ENCODE results near the gene EXOC4. TPM values are rescaled to one million over a fixed set of nuclear protein-coding genes. Genes with fewer than 3 reads are reported as not detected.

The EXOC4 gene
- total and polyA plus RNA-seq, 2 of the 8 experiments (the other 6 are each of a cell fraction or from before 2014, with no cell fraction given): 27.0 to 67.3 TPM

DNA sequence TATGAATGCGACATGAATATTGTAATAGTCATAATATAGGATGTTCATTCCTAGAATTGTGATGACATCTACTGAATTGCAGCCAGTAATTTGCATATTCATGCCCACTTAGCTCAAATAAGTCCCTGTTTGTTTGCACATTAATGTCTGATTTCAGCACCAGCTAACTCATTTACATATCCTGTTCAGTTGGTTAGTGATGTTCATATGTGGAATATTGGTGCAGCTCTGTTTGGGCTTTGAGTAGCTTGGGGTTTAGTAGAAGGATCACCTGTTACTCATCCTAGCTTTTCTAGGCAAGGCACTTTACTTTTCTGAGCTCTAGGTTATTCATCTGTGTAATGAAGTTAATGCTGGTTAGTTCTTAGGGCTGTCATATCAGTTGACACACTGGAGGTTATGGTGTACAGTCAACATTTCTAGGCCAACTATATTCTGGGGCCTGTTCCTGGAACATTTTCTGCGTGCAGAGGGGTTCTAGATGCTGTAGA, 238.4 kb downstream of the EXOC4 start:
- TF ChIP-seq CHD1 (IDR thresholded peaks at IDR 0.05; ENCODE audit: low read depth, low read length) (no peak), SIX5 (IDR thresholded peaks at IDR 0.05; ENCODE audit: low read depth, low read length) (no peak), BRCA1 (IDR thresholded peaks at IDR 0.05; ENCODE audit: low read depth, low read length) (no peak), POLR2AphosphoS5 (IDR thresholded peaks at IDR 0.05; ENCODE audit: low read depth, low read length) (no peak), EZH2 (IDR thresholded peaks at IDR 0.05; ENCODE audit: low read depth, low read length, severe bottlenecking) (no peak), HDAC2 (IDR thresholded peaks at IDR 0.05; ENCODE audit: borderline replicate concordance in 1 of 2, low read depth in 2 of 2, low read length in 2 of 2) (no peak), NRF1 (IDR thresholded peaks at IDR 0.05; ENCODE audit: low read depth, low read length) (no peak), SUZ12 (IDR thresholded peaks at IDR 0.05; ENCODE audit: low read length) (no peak), PHF8 (conservative IDR thresholded peaks at IDR 0.05; ENCODE audit: low read depth, low read length) (no peak), KDM5A (IDR thresholded peaks at IDR 0.05; ENCODE audit: low read length) (no peak), CHD2 (IDR thresholded peaks at IDR 0.05; ENCODE audit: low read length) (no peak), EP300 (IDR thresholded peaks at IDR 0.05; ENCODE audit: borderline replicate concordance in 1 of 2, low read depth in 2 of 2, low read length in 2 of 2) (no peak), RXRA (IDR thresholded peaks at IDR 0.05; ENCODE audit: insufficient read depth, low read depth, low read length) (no peak), CBX5 (IDR thresholded peaks at IDR 0.05; ENCODE audit: low read depth, low read length) (no peak)
- no peaks in the 10 kb centered on the region for H4K20me1 ChIP-seq (replicated peaks in 1 of 2; ENCODE audit: control insufficient read depth in 1 of 2, insufficient read depth in 2 of 2, low read length in 2 of 2)

More for the DNA sequence above, 238.4 kb downstream of the EXOC4 start:
- no peak for FAIRE-seq
- WGBS, 2 experiments (ENCODE audit: extremely low coverage in 1 of 2, insufficient coverage in 1 of 2, insufficient read length in 1 of 2, insufficient replicate concordance in 2 of 2, low coverage in 1 of 2, low lambda C conversion rate in 2 of 2, missing lambda C conversion rate in 1 of 2): 76% methylated on average over 2 of the region's 2 CpGs; no CpG with 5 or more reads in 1 of the 2 experiments
- H3K9me3 ChIP-seq (ENCODE audit: insufficient read depth in 2 of 2, low read depth in 1 of 2, low read length in 1 of 2): no peaks in the 10 kb centered on the region
- no peak overlapping the region for H4K5ac ChIP-seq (ENCODE audit: insufficient read length, low read depth, low read length)
- H3K18ac ChIP-seq (ENCODE audit: extremely low read depth, low read length): no peak overlapping the region
- no peaks in the 10 kb centered on the region for H3K36me3 ChIP-seq (ENCODE audit: control insufficient read depth in 2 of 4, insufficient read depth in 4 of 4, low read length in 3 of 4)
- H3K27me3 ChIP-seq (replicated peaks in 1 of 4; ENCODE audit: control insufficient read depth in 3 of 4, extremely low read depth in 1 of 4, insufficient read depth in 3 of 4, low read length in 3 of 4): no peaks in the 10 kb centered on the region
- H3K56ac ChIP-seq (replicated peaks; ENCODE audit: insufficient read length, low read depth, low read length): no peak overlapping the region
- no peak overlapping the region for H2BK12ac ChIP-seq (ENCODE audit: low read depth, low read length)
- no peak overlapping the region for H3K27ac ChIP-seq (ENCODE audit: low read depth, low read length)
- no peak overlapping the region for H3K14ac ChIP-seq (ENCODE audit: insufficient read length)
- H3K23ac ChIP-seq (ENCODE audit: insufficient read length): no peak overlapping the region
- H3K4me2 ChIP-seq (ENCODE audit: insufficient read depth in 1 of 2, low read depth in 2 of 2, low read length in 2 of 2): no peak overlapping the region
- H3K4me1 ChIP-seq (replicated peaks in 1 of 4; ENCODE audit: control insufficient read depth in 3 of 4, insufficient read depth in 4 of 4, low read length in 3 of 4): no peaks in the 10 kb centered on the region
- no peak overlapping the region for H2BK15ac ChIP-seq (ENCODE audit: low read length)
- no peak for DNase-seq (ENCODE audit: low read depth in 1 of 2, low spot score in 2 of 2)
- no peaks in the 10 kb centered on the region for H3K79me2 ChIP-seq (ENCODE audit: control insufficient read depth in 1 of 2, insufficient read depth in 2 of 2, low read length in 2 of 2)
- no peak overlapping the region for H3K9ac ChIP-seq (replicated peaks in 1 of 4; ENCODE audit: extremely low read depth in 1 of 4, low read depth in 3 of 4, low read length in 3 of 4)
- no peak overlapping the region for H2BK5ac ChIP-seq (ENCODE audit: low read depth, low read length)
- H4K8ac ChIP-seq (ENCODE audit: extremely low read depth, insufficient read depth, low read length): no peak overlapping the region
- H3K23me2 ChIP-seq (ENCODE audit: low read depth, low read length): no peaks in the 10 kb centered on the region
- POLR2A ChIA-PET (ENCODE audit: partially characterized antibody): no interaction called here
- H2AK5ac ChIP-seq (ENCODE audit: low read depth, low read length): no peak overlapping the region
- H2AFZ ChIP-seq (ENCODE audit: low read length): no peak overlapping the region
- H3K79me1 ChIP-seq (ENCODE audit: low read depth, low read length): no peaks in the 10 kb centered on the region
- no peak overlapping the region for H3K4me3 ChIP-seq (ENCODE audit: extremely low read depth in 1 of 4, insufficient read depth in 2 of 4, low read depth in 3 of 4, low read length in 4 of 4)
- no peak overlapping the region for H3K4ac ChIP-seq (replicated peaks; ENCODE audit: insufficient read length, low read depth, low read length)
- no peak overlapping the region for H2BK20ac ChIP-seq (ENCODE audit: low read length)
- no peak overlapping the region for H2BK120ac ChIP-seq (replicated peaks; ENCODE audit: low read depth, low read length)
- CTCF ChIA-PET (ENCODE audit: partially characterized antibody): interaction anchor here (1.3 kb wide), 1 partner anchor 8 kb away, joined by 3 read pairs; no protein-coding TSS in a partner anchor
- no peak overlapping the region for H4K91ac ChIP-seq (replicated peaks; ENCODE audit: insufficient read length, low read length)
